NCI-H2227 treated with DMSO at 0.1 percent for 48 hours (cell line): Measurements from ENCODE around the gene ALAS2.
"Not testable (repeated sequence)": the region's sequence is repeated elsewhere in the genome, so short reads cannot be mapped to it uniquely, and the experiment has no call there.

ENCODE experiments used
- DNase-seq: peaks from one replicate; lab custom pipeline; 2025; lab: John Stamatoyannopoulos, UW

ALAS2 gene

GRCh38 chrX:55030271-55031205 is at the start of gene ALAS2:
Gene ALAS2 (minus strand): TSS chrX:55030977. CDS start chrX:55026000, 4,977 bp downstream.
- no peak for DNase-seq

- DNase-seq, result no peak
Observed at GRCh38 chrX:55074851-55075467, 44.2 kb upstream of the ALAS2 start, which contains the start of gene PAGE2B. Gene PAGE2B (plus strand): TSS chrX:55075030. CDS start chrX:55076042, 1,012 bp downstream.

DNA sequence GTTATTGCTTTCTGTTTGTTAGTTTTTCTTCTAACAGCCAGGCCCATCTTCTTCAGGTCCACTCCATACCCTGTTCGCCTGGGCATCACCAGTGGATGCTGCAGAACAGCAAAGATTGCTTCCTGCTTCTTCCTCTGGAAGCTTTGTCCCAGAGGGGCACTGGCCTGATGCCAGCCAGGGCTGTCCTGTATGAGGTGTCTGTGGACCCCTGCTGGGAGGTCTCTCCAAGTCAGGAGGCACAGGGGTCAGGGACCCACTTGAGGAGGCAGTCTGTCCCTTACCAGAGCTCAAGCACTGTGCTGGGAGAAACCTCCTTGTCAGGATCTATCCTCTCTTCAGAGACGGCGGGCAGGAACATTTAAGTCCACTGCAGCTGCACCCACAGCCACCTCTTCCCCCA is 41.5 kb upstream of the ALAS2 start:
- DNase-seq, result no peak

DNA sequence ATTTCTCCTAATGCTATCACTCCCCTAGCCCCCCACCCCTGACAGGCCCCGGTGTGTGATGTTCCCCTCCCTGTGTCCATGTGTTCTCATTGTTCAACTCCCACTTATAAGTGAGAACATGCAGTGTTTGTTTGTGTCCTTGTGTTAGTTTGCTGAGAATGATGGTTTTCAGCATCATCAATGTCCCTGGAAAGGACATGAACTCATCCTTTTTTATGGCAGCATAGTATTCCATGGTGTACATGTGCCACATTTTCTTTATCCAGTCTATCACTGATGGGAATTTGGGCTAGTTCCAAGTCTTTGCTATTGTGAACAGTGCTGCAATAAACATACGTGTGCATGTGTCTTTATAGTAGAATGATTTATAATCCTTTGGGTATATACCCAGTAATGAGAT is 36.4 kb upstream of the ALAS2 start:
- not testable (repeated sequence) for DNase-seq

GRCh38 chrX:55057675-55058249 is 27.0 kb upstream of the ALAS2 start:
- peak; percentile 52 for DNase-seq

DNA sequence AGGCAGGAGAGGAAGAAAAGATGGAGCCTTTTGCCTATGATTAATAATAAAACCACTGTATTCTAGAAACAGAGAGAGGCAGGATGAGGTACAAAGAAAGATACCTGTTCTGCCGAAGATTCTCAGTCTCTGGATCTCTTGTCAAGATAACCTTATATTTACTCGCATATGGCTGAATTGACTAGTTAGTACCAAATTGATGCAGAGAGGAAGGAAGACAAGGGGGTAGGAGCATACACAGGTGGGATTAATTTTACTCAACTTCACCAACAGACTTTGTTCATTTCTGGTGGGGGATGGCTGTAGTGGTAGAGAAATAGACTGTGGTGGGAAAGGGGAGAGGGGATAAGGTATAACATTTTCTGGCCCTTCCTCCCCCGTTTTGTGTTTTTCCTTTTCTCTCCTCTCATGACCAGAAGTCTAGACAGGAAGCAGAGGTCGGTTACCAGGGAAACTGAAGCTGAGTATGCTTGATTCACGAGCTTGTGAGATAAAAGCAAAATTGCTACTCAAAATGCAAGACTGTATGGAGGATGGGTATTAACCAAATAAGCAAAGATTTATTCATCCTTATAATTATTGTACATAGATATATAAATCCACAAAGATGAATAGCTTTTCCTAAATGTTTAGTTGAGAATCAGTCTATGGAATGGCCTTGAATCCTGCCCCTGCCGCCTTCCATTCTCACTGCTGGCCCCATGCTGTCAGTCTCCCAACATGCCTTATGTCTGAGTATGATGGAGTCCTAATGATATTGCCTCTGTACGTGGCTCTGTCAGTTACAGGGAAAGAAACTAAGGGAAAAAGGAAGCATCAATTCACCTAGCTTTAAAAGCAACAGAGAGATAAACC is 26.3 kb upstream of the ALAS2 start:
- DNase-seq, result peak; percentile 52

GRCh38 chrX:55050599-55050998 is 19.8 kb upstream of the ALAS2 start:
- not testable (repeated sequence) for DNase-seq

DNA sequence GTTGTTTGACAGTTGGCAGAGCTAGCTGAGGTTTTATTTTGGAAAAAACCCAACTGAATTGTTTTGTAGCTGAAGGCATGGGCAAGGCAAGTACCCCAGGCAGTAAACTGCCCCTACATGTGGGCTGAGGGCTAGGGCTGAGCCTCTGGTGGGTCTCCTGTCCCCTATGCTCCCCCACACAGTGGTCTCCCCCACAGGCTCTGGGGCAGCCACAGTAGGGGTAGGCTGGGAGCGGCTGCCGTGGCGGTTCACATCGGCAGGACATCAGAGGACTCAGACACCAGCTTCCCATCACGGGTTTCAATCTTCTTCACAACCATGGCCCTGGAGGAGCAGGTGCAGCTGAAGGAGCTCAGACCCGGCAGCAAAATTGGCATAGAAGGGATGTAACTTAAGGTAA is 10.7 kb upstream of the ALAS2 start:
- no peak for DNase-seq

DNA sequence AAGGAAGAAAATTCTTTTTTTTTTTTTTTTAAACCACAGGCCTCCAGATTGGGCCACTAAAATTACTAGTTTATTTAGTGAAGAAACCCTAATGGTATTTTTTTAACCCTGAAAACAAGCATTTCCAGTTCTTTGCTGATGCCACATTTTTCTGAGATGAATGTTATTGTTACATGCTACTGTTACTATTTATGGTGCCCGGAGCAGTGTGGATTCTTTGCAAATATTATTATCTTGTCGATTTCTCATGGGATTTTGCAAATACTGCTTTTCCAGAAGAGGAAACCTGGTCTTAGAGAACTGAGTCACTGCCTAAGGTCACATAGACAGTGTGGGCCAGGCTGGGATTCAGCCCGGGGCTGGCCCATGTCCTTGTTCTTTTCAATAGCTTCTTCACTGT is 8.7 kb upstream of the ALAS2 start:
- no peak for DNase-seq

- DNase-seq, result no peak
Observed at GRCh38 chrX:55033429-55033828, 2.7 kb upstream of the ALAS2 start.

- DNase-seq, result no peak
Observed at GRCh38 chrX:55029291-55029690, 1.5 kb downstream of the ALAS2 start.

GRCh38 chrX:55028611-55029010 is 2.2 kb downstream of the ALAS2 start:
- DNase-seq, result no peak

GRCh38 chrX:55028040-55028439 is 2.7 kb downstream of the ALAS2 start:
- no peak for DNase-seq

DNA sequence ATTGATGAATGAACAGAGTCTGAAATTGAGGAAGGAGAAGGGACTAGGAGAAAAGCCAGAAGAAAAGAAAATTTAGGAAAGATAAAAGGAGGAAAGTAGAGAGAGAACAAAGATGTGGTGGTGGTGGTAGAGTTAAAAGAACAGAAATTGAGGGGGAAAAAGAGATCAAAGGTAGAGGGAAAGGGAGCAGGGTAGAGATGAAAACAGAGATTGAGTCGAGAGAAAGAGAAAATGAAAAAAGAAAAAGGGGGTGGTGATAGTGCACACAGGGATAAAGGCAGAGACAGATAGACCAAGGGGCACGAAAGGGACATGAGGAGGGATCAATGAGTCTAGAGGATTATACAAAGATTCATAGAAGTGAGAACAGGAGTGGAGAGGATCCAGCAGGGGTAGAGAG is 3.9 kb downstream of the ALAS2 start:
- no peak for DNase-seq

DNA sequence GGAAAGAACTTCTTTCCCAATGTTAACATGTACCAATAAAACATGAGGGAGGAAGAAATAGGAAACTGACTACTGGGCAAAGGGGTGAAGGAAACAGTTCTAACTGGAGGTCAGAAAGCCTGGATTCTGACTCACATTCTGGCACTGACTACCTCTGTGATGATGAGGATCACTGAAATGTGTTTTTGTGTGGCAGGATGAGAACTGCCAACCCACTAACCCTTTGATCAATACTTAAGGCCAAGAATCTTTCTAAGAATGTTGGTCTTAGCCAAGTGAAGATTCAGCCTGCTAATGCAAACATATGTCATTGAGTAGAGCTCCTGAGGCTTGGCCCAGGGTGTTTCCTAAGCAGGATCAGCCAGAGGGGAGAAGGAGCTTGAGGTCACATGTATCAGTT is 4.6 kb downstream of the ALAS2 start:
- no peak for DNase-seq

DNA sequence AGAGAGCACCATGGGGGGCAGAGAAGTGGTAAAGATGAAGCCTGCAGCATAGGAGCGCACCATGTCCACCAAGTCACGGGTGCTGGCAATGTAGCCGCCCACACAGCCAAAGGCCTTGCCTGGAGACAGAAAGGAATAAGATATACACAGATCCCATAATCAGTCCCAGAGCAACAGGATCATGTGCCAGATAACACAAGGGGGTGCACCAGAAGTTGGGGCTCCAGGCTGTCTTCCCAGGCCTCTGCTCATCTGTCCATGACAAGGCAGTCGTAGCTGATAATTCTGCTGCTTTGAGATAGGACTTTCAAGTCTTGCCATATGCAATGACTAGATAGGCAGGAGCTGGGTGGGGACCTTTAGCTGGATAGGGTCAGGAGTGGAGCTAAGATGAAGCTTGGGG is 15.9 kb downstream of the ALAS2 start:
- no peak for DNase-seq

DNA sequence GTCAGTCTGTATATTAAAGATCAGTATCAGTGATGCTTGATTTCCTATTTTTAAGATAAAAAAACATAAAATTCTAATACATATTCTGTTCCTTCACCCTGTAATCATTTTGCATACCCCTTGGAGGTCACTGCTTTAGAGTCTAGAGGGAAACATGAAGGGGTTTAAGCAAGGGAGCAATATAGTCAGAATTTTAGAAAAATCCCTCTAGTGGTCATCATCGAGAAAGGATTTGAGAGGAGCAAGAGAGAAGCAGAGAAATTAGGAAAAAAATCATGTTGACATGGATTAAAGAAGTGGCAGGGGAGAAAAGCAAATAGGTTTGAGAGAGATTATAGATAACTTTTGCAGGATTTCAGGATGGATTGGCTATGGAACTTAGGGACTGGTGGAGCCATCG is 19.5 kb downstream of the ALAS2 start:
- no peak for DNase-seq

- no peak for DNase-seq
Observed at GRCh38 chrX:55008571-55009358, 22.0 kb downstream of the ALAS2 start.

- no peak for DNase-seq
Observed at GRCh38 chrX:55007656-55008055, 23.1 kb downstream of the ALAS2 start.

GRCh38 chrX:55006827-55007621 is 23.8 kb downstream of the ALAS2 start:
- no peak for DNase-seq
